Kidney (tissue), 14 donors: ENCODE measurements around the gene SEMA3A. TPM values are rescaled to one million over a fixed set of nuclear protein-coding genes. Genes with fewer than 3 reads are reported as not detected.
A peak's percentile ranks its signal among the peaks of the same experiment; 100 is the strongest.

Source experiments
- DNase-seq, 5 donors: peaks; one replicate each; pipeline ENCODE4 v3.0.0-alpha.2; 2013 to 2020
- FAIRE-seq: peaks from 2 replicates; lab custom pipeline; 2012; peaks lifted over from hg19 to GRCh38; lab: Jason Lieb, UNC
- H3K27ac ChIP-seq, 2 donors: one replicate each; pipeline ENCODE4 v1.7.0; 2013; ENCODE audit warnings: low read depth in 2 of 2, low read length in 2 of 2, inconsistent platforms in 1 of 2
- H3K27me3 ChIP-seq: one replicate; pipeline ENCODE4 v1.7.1; 2013; ENCODE audit warnings: low read length, inconsistent platforms; ENCODE audit not compliant: control insufficient read depth, insufficient read depth
- H3K36me3 ChIP-seq, 3 donors: one replicate each; pipeline versions ENCODE4 v1.7.0 to v1.7.1; 2013; ENCODE audit warnings: low read length in 3 of 3, control low read depth in 1 of 3, inconsistent platforms in 1 of 3; ENCODE audit not compliant: insufficient read depth in 3 of 3, control insufficient read depth in 2 of 3
- H3K4me1 ChIP-seq, 3 donors: one replicate each; pipeline versions ENCODE4 v1.7.0 to v1.7.1; 2013; ENCODE audit warnings: low read length in 3 of 3, inconsistent platforms in 1 of 3, low read depth in 1 of 3; ENCODE audit not compliant: control insufficient read depth in 2 of 3, insufficient read depth in 2 of 3
- H3K4me3 ChIP-seq, 3 donors: one replicate each; pipeline versions ENCODE4 v1.7.0 to v1.8.1; 2013; ENCODE audit warnings: low read length in 3 of 3, control low read depth in 1 of 3, inconsistent platforms in 1 of 3
- H3K9ac ChIP-seq, 3 donors: one replicate each; pipeline versions ENCODE4 v1.7.0 to v1.7.1; 2013; ENCODE audit warnings: low read length in 3 of 3, control low read depth in 1 of 3, inconsistent platforms in 1 of 3
- H3K9me3 ChIP-seq, 3 donors: one replicate each; pipeline versions ENCODE4 v1.7.0 to v1.7.1; 2013; ENCODE audit warnings: low read length in 3 of 3, control low read depth in 1 of 3, inconsistent platforms in 1 of 3; ENCODE audit not compliant: control insufficient read depth in 2 of 3, insufficient read depth in 1 of 3
- CTCF ChIP-seq: IDR thresholded peaks from 3 replicates; pipeline ENCODE4 v1.5.1; 2012; ENCODE audit warnings: mild to moderate bottlenecking, moderate library complexity, borderline replicate concordance; ENCODE audit not compliant: insufficient read depth; ENCODE audit errors: extremely low read depth
- intact Hi-C: fragments of 100-400 bp; cut with DNase I; formaldehyde crosslinking; loops from one replicate; pipeline ENCODE4 v1.11.1; 2022
- polyA plus RNA-seq: library from polyadenylated mRNA; stranded (reverse); fragments of 350-450 nt; fragmentation: Illumina TruSeq; extraction: RNeasy Lipid Tissue Mini Kit (QIAGEN cat#74804); gene quantifications from one replicate; pipeline ENCODE4 v1.2.3, GENCODE V29; 2014; ENCODE audit warnings: low read depth, low replicate concordance; ENCODE audit not compliant: insufficient read depth
- total RNA-seq: library from RNA; stranded (reverse); fragmentation: NEBNext Ultra II Directional; extraction: Animal tissue kit (Norgen Biotek cat#: 25700); gene quantifications from one replicate; pipeline ENCODE4 v1.2.1, GENCODE V29; 2021
- donor health status: control.
- donor health status: control.
- donor health status: control.
- donor health status: control.
- donor health status: control.
- donor health status: DM: yes; HTN: yes; CAD: no.
- donor health status: Normal renal cell carcinoma (clear cell type).

Gene SEMA3A
- total and polyA plus RNA-seq, 2 donors from 2014 or later = 0.34 to 10.7 TPM

- Histone ChIP-seq H3K4me1 (no peaks in the 10 kb centered on the region), H3K9ac (no peak overlapping the region), H3K9me3 (no peaks in the 10 kb centered on the region), H3K27me3 (no peaks in the 10 kb centered on the region), H3K36me3 (no peaks in the 10 kb centered on the region), H3K27ac (no peak overlapping the region), H3K4me3 (no peak overlapping the region)
- no peak for DNase-seq
- intact Hi-C loops = no loop called here
- TF ChIP-seq CTCF = no peak
- no peak for FAIRE-seq
Measured at GRCh38 chr7:83937930-83938329, 256.7 kb downstream of the SEMA3A start.

GRCh38 chr7:83936056-83936708 is 258.4 kb downstream of the SEMA3A start:
- H3K36me3 ChIP-seq = no peaks in the 10 kb centered on the region
- intact Hi-C loops = no loop called here
- peak; percentile 73 for TF ChIP-seq CTCF
- no peaks in the 10 kb centered on the region for H3K9me3 ChIP-seq
- H3K9ac ChIP-seq = no peak overlapping the region
- no peaks in the 10 kb centered on the region for H3K4me1 ChIP-seq
- no peak overlapping the region for H3K27ac ChIP-seq
- DNase-seq (peak in 4 of 5 donors; percentile 57 to 90 (median 78)), FAIRE-seq (peak; percentile 56)
- no peaks in the 10 kb centered on the region for H3K27me3 ChIP-seq
- no peak overlapping the region for H3K4me3 ChIP-seq

GRCh38 chr7:83934118-83934734 is 260.4 kb downstream of the SEMA3A start:
- intact Hi-C loops = no loop called here
- H3K9ac ChIP-seq = no peak overlapping the region
- peak; percentile 52 for FAIRE-seq
- H3K9me3 ChIP-seq = no peaks in the 10 kb centered on the region
- no peaks in the 10 kb centered on the region for H3K4me1 ChIP-seq
- no peaks in the 10 kb centered on the region for H3K27me3 ChIP-seq
- H3K36me3 ChIP-seq = no peaks in the 10 kb centered on the region
- no peak overlapping the region for H3K4me3 ChIP-seq
- no peak for TF ChIP-seq CTCF
- no peak overlapping the region for H3K27ac ChIP-seq
- DNase-seq = no peak
